ENCODE data around the gene ZNF471. TPM values are rescaled to one million over a fixed set of nuclear protein-coding genes. Genes with fewer than 3 reads are reported as not detected.

Gene ZNF471
- total RNA-seq, 2 experiments from 2014 or later, result not detected

DNA sequence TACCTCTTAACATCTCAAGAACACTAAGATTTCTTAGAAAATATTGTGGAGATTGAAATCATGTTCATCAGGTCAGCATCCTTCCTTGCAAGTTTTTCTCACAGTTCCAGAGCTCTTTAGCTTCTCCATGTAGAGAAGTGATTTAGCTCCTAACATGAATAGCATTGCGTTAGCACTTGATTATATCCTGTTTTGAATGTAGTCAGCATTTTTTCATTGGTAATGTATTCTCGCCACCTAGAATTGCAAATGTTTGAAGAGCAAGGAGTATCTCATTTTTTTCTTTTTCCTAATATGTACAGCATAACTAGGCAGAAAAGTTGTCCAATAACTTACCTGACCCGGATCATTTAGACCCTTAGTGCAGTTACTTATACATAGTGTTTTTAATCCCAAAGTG, 66.3 kb downstream of the ZNF471 start:
- H4K20me1 ChIP-seq (ENCODE audit: insufficient read depth, low read length), result no peaks in the 10 kb centered on the region
- BruUV-seq (replicated peaks), result no TSS peak
- no peak overlapping the region for H3K4me3 ChIP-seq (ENCODE audit: low read depth, low read length, poor library complexity, severe bottlenecking)
- POLR2A ChIA-PET, result no interaction called here
- no peaks in the 10 kb centered on the region for H3K79me2 ChIP-seq (ENCODE audit: insufficient read depth, low read depth, low read length)
- H3K27ac ChIP-seq (ENCODE audit: low read depth, low read length, poor library complexity, severe bottlenecking), result no peak overlapping the region
- no peaks in the 10 kb centered on the region for H3K4me1 ChIP-seq (ENCODE audit: insufficient read depth, low read length, poor library complexity, severe bottlenecking)
- no peak overlapping the region for H2AFZ ChIP-seq (ENCODE audit: low read length)
- H3K9me3 ChIP-seq (ENCODE audit: low read length), result peaks cover 27% of the 10 kb centered on the region
- no peaks in the 10 kb centered on the region for H3K36me3 ChIP-seq (ENCODE audit: insufficient read depth, low read length)
- CTCF ChIA-PET (ENCODE audit: unreplicated experiment), result no interaction called here
- intact Hi-C loops (cut with micrococcal nuclease; ENCODE audit: unreplicated experiment), result no loop called here
- no peak for DNase-seq (ENCODE audit: low spot score)
- TF ChIP-seq, protein P1, sequence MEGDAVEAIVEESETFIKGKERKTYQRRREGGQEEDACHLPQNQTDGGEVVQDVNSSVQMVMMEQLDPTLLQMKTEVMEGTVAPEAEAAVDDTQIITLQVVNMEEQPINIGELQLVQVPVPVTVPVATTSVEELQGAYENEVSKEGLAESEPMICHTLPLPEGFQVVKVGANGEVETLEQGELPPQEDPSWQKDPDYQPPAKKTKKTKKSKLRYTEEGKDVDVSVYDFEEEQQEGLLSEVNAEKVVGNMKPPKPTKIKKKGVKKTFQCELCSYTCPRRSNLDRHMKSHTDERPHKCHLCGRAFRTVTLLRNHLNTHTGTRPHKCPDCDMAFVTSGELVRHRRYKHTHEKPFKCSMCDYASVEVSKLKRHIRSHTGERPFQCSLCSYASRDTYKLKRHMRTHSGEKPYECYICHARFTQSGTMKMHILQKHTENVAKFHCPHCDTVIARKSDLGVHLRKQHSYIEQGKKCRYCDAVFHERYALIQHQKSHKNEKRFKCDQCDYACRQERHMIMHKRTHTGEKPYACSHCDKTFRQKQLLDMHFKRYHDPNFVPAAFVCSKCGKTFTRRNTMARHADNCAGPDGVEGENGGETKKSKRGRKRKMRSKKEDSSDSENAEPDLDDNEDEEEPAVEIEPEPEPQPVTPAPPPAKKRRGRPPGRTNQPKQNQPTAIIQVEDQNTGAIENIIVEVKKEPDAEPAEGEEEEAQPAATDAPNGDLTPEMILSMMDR (conservative IDR thresholded peaks at IDR 0.05; ENCODE audit: low read length), result no peak
- TF ChIP-seq EZH2phosphoT487 (IDR thresholded peaks at IDR 0.05; ENCODE audit: borderline replicate concordance, low read depth, low read length), result no peak
- no peaks in the 10 kb centered on the region for H3K9me2 ChIP-seq (ENCODE audit: insufficient read depth, low read length)
- H3K4me2 ChIP-seq (ENCODE audit: low read length), result no peak overlapping the region

DNA sequence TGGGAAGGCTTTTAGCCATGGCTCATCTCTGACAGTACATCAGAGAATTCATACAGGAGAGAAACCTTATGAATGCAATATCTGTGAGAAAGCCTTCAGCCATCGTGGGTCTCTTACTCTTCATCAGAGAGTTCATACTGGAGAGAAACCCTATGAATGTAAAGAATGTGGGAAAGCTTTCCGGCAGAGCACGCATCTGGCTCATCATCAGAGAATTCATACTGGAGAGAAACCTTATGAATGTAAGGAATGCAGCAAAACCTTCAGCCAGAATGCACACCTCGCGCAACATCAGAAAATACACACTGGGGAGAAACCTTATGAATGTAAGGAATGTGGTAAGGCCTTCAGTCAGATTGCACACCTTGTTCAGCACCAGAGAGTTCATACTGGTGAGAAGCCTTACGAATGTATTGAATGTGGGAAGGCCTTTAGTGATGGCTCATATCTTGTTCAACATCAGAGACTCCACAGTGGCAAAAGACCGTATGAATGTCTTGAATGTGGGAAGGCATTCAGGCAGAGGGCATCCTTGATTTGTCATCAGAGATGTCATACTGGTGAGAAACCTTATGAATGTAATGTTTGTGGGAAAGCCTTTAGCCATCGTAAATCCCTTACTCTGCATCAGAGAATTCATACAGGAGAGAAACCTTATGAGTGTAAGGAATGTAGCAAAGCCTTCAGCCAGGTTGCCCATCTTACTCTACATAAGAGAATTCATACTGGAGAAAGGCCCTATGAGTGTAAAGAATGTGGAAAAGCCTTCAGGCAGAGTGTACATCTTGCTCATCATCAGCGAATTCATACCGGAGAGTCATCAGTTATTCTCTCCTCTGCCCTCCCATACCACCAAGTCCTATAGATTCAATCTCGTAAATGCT, 70.3 kb downstream of the ZNF471 start:
- no TSS peak for BruUV-seq (replicated peaks)
- TF ChIP-seq, protein P1 (conservative IDR thresholded peaks at IDR 0.05; ENCODE audit: low read length), result no peak
- TF ChIP-seq EZH2phosphoT487 (IDR thresholded peaks at IDR 0.05; ENCODE audit: borderline replicate concordance, low read depth, low read length), result no peak
- Histone ChIP-seq H3K4me3 (ENCODE audit: low read depth, low read length, poor library complexity, severe bottlenecking) (no peak overlapping the region), H3K36me3 (ENCODE audit: insufficient read depth, low read length) (no peaks in the 10 kb centered on the region), H3K4me2 (ENCODE audit: low read length) (no peak overlapping the region), H3K4me1 (ENCODE audit: insufficient read depth, low read length, poor library complexity, severe bottlenecking) (no peaks in the 10 kb centered on the region), H3K9me2 (ENCODE audit: insufficient read depth, low read length) (no peaks in the 10 kb centered on the region), H3K79me2 (ENCODE audit: insufficient read depth, low read depth, low read length) (no peaks in the 10 kb centered on the region), H2AFZ (ENCODE audit: low read length) (no peak overlapping the region), H3K9me3 (ENCODE audit: low read length) (peaks cover 34% of the 10 kb centered on the region), H4K20me1 (ENCODE audit: insufficient read depth, low read length) (no peaks in the 10 kb centered on the region), H3K27ac (ENCODE audit: low read depth, low read length, poor library complexity, severe bottlenecking) (no peak overlapping the region)
- ChIA-PET POLR2A (no interaction called here), CTCF (ENCODE audit: unreplicated experiment) (no interaction called here)
- DNase-seq (ENCODE audit: low spot score), result no peak
- intact Hi-C loops (cut with micrococcal nuclease; ENCODE audit: unreplicated experiment), result no loop called here

Other genes starting within 250 kb of the ZNF471 start
- not detected in 2 replicates for gene EDDM13, start 235.1 kb upstream of the ZNF471 start, total RNA-seq (2014; rRNA removed; shearing (Covaris generic))
- gene EDDM13, start 235.1 kb upstream of the ZNF471 start, total RNA-seq (2022), result not detected in 2 replicates
- gene ZSCAN5A, start 193.0 kb upstream of the ZNF471 start, total RNA-seq (2014; rRNA removed; shearing (Covaris generic)), result 9.9 and 19.2 TPM in 2 replicates
- gene ZSCAN5A, start 193.0 kb upstream of the ZNF471 start, total RNA-seq (2022), result 14.4 and 16.2 TPM in 2 replicates
- gene ZNF582, start 114.3 kb upstream of the ZNF471 start, total RNA-seq (2014; rRNA removed; shearing (Covaris generic)), result not detected in 2 replicates
- gene ZNF582, start 114.3 kb upstream of the ZNF471 start, total RNA-seq (2022), result 0.20 TPM in 1 of 2 replicates, not detected in the other
- 0.73 and 1.8 TPM in 2 replicates for gene ZNF583, start 103.5 kb upstream of the ZNF471 start, total RNA-seq (2014; rRNA removed; shearing (Covaris generic))
- gene ZNF583, start 103.5 kb upstream of the ZNF471 start, total RNA-seq (2022), result 3.0 and 3.3 TPM in 2 replicates
- not detected in 2 replicates for gene ZNF667, start 30.5 kb upstream of the ZNF471 start, total RNA-seq (2014; rRNA removed; shearing (Covaris generic))
- not detected in 2 replicates for gene ZNF667, start 30.5 kb upstream of the ZNF471 start, total RNA-seq (2022)
- gene ZFP28, start 31.1 kb downstream of the ZNF471 start, total RNA-seq (2014; rRNA removed; shearing (Covaris generic)), result not detected in 2 replicates
- gene ZFP28, start 31.1 kb downstream of the ZNF471 start, total RNA-seq (2022), result not detected in 2 replicates
- 0.54 and 1.1 TPM in 2 replicates for gene ZNF470, start 59.6 kb downstream of the ZNF471 start, total RNA-seq (2014; rRNA removed; shearing (Covaris generic))
- gene ZNF470, start 59.6 kb downstream of the ZNF471 start, total RNA-seq (2022), result 0.92 and 1.2 TPM in 2 replicates
- gene ZNF71, start 87.4 kb downstream of the ZNF471 start, total RNA-seq (2014; rRNA removed; shearing (Covaris generic)), result 5.6 and 6.2 TPM in 2 replicates
- gene ZNF71, start 87.4 kb downstream of the ZNF471 start, total RNA-seq (2022), result 4.5 and 6.3 TPM in 2 replicates
- gene SMIM17, start 135.3 kb downstream of the ZNF471 start, total RNA-seq (2014; rRNA removed; shearing (Covaris generic)), result 0.18 TPM in 1 of 2 replicates, not detected in the other
- not detected in 2 replicates for gene SMIM17, start 135.3 kb downstream of the ZNF471 start, total RNA-seq (2022)
- not detected in 2 replicates for gene ZNF835, start 163.9 kb downstream of the ZNF471 start, total RNA-seq (2014; rRNA removed; shearing (Covaris generic))
- not detected in 2 replicates for gene ZNF835, start 163.9 kb downstream of the ZNF471 start, total RNA-seq (2022)

Measured in OCI-LY7 (cell line).